HUDEP-2 (cell line): ENCODE measurements around the gene ADORA3.

ENCODE experiments used
- DNase-seq, 76 experiments: peaks; one replicate each; lab custom pipeline; 2025; ENCODE audit not compliant: unreplicated experiment in 76 of 76; lab: John Stamatoyannopoulos, UW

The ADORA3 gene

DNA sequence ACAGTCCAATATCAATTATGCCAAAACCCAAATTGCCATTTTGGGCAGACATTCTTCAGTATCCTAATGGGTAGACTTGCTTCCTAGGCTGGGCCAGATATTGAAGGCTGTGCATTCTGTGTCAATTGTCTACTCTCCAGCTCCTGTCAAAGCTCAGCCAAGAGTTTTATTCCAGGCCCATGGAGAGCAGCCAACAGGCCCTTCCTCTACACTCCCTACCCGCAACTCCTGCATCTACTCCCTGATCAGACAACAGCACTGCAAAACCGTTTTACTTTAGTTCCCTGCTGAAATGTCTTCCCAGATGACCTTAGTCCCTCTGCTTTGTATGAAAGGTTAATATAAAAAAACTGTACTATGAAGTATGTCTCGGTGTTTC lies 6.6 kb upstream of the ADORA3 start:
- peak in 1 of 76 experiments; percentile 11 for DNase-seq

DNA sequence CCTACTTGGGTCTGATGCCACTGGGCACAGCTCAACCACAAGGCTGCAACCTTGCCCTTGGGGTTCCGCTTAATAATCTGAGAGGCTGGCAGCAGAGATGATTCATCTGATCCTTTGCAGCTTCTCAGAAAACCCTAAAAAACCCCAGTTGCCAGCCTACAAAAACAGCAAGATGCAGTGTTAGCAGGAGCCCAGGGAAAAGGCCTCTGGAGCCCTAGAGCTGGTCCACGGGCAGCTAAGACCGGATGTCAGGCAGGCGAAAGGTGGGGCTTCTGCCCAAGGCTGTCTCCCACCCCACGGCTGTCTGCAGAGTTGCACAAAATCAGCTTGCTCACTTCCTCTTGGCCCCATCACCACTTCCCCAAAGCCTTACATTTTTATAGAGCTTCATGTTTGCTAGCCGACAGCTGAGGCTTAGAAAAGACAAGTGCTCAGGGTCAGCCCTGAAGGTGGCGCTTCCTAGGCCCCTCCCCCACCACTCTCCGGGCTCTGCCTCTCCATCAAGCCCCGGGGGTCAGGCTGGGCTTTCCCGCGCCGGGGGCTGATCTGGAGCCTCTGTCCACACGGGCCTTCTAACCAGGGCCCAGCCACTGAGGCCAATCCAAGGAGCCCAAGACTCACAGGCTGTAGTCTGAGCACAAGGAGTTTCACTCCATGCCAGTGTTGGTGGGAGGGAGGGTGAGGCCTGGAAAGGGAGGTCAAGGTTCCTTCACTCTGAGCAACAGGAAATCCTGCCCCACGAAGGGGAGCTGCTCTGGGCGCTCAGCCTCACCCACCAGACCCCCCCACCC lies 4.2 kb upstream of the ADORA3 start:
- peak in 55 of 76 experiments; percentile 19 to 89 (median 54) for DNase-seq

DNA sequence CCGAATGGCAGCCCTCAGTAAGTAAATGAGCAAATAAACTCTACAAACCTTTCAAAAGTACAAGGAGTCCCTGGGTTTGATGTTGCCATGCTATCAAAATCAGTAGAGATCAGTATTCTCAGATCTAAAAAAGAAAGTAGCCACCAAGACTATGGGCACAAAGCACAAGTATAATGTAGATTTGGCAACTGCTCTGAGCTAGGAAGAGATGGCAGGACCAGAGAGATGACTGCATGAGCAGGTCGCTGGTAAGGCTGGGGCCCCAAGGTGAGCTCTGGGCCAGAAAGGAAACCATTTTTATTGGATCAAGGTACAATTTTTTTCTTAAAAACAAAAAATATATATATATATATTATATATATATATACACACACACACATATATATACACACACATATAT lies 3.1 kb upstream of the ADORA3 start:
- no peak for DNase-seq

DNA sequence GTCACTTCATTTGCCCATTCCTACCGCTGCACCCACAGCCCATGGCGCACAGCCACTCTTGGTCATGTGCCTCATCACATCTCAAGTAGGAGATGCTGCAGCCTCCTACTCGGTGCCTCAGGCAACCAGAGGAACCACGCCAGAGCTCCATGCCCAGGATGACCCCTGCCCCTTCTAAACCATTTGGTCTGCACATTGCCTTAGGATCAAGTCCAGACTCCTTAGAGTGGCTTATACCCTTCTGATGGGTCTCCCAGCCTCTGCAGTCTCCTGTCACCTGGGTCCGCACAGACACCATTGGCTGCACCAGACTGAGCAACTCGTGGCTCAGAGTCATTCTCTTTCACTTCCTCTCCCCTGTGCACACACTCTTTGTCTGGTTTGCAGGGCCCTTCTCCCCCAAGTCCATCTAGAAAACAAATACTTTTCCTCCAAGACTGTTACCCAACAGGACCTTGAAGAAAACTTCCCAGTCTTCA lies 2.2 kb upstream of the ADORA3 start:
- no peak for DNase-seq

DNA sequence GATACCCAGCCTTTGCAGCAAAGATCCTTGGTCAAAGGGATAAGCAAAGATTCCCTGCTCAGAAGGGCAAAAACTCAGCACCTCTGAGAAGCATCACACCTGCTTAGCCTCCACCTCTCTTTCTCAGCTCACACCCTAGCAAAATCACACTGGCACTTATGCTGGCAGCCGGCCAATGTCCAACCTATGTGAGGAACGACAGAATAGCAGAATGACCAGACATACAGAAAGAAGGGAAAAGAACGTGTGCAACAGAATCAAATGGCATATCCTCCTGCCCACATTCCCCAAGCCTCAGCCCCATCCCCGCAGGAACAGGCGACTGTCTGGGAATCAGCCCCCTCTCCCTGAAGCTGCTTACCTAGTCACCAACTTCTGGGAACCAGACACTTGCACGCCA lies 664 bp upstream of the ADORA3 start:
- no peak for DNase-seq

DNA sequence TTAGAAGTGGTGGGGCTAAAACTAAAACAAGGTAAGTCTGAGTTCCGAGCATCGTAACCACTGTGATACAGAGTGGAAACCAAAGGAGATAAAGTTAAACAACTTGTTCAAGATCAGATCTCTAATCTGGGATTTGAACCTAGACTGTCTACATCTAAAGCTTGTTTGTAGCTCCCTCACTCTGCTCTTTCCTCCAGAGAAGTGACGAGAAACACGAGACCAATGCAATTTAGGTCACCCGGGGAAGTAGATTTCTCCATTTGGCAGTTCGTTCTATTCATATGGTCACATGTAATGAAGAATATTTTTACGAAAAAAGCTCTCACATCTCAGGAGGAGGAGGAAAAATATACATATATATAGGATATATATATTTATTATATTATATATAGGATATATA lies 1.8 kb downstream of the ADORA3 start:
- DNase-seq, result no peak

DNA sequence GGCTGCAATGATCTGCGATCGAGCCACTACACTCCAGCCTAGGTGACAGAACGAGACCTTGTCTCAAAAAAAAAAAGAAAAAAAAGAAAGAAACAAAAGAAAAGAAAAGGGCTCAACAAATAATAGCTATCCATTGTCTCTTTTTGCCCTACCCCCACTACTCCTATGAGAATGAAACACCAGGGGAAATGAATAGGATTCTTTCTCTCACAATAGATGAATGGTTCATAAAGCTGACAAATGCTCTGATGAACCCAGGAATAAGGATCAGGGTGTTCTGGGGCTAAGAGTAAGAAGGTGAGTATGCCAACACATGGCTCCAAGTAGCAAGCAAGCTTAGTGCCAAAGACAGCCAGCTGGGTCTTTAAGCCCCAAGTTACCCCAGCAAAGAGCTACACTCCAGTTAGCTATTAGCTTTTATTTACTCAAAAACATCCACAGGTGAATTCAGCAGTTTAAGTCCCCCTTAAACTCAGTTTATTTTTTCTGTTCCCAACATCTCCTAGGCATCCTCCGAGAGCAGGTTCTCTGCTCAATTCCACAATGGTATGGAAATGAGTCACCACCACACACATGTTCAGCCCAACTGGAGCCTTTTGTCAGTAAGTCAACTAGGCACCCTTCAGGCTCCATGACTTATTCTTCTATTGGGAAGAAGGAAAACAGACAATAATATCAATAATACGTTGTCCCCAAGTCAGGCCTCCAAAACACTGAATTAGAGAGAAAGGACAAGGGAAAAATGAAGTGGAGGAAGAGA lies 4.2 kb downstream of the ADORA3 start:
- DNase-seq, result no peak

DNA sequence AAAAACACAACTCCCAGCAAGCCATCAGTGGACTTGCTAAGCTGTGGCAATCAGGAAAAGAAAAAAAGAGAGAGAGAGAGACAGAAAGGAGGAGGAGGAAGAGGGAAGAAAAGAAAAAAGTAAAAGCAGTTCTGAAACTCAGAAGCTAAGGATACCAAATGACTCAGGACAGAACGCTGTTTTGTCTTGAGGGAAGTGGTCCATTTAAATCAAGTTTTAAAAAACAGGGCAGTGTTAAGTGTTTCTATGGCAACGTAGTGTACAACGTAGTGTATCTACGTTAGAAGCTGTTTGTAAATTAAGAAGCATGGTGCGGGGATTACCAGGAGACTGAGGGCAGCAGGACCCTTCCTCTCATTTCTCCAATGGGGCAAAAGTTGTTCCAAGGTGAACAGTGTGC lies 5.8 kb downstream of the ADORA3 start:
- no peak for DNase-seq

DNA sequence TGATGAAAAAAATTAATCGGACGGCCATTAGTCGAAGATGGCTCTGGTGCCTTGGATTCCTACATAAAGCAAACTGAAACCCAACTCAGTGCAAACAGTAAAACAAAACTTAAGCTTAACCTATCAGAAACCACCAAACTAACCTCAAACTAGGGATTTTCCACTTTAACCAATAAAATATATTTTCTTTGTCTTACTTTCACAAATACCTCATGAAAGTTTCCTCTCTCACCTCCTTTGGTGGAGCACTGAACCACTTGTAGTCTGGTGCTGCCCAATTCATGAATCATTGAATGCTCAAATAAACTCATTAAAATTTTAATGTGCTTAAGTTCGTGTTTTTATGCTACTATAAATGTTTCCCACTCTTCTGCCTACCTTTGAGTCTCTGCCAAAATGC lies 7.0 kb downstream of the ADORA3 start:
- no peak for DNase-seq

DNA sequence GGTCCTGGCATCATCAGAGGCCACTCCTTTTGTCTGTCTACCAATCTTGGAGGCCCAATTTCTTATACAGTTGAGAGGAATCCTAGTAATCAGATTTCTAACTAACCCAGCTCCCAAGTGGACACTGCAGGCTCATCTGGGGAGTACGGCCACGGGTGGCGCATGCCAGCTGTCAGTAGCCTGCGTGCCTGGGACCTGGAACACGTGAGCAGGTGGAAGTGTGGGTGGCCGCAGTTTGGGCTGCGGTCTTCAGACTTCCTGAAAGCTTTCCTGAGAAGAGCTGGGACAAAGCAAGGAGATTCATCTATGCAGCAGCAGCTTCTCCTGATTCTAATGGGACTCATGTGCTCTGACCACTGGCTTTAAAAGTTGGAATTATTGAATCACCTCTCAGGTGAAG lies 12.4 kb downstream of the ADORA3 start:
- no peak for DNase-seq

DNA sequence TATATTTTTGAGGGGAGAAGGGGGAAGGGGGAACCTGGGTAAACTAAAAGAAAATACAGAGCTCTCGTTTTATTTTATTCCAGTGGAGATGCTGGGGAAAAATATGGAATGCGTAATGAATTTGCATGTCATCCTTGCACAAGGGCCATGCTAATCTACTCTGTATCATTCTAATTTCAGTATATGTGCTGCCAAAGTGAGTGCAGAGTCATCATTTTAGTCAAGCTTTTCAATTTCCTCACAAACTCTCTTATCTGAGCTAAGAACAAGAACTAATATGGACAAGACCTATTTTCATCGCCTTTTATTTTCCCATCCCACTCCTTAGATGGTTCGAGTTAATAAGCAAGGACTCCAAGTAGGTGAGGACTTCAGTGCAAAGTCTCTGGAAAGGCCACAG lies 13.2 kb downstream of the ADORA3 start:
- DNase-seq, result no peak

DNA sequence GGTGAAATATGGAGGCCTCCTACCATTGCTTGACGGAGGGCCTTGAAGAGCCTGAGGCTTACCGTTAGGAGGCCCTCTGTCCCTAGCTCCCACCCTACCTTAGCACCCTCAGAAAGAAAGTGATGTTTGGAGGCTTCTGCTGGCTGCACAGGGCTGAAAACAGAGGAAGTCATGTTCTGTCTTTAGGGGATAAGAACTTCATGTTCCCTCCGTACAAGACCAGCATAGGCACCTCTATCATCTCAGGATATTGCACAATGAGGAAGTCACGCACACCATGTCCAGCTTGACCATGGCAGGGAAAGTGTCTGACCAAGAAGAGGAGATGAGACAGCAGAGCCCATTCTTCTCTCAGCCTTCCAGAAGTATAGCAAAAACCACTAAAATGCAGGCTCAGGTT lies 13.8 kb downstream of the ADORA3 start:
- DNase-seq, result no peak

DNA sequence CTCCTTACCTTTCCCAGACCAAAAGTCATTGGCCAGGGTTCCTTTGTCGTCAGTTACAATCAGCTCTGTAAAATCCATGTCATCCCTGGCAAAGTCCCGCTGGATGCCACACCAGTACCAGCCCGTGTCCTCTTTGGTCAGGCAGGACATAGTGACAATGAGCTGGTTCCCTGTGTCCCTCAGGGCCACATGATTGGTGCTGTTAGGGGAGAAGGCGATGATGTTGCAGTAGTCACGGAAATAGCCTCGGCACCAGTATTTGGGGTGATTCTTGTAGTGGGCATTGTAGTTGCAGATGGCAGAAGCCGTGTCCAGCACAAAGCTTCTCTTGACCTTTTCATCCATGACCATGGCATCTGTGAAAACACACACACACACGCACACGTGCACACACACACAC lies 14.8 kb downstream of the ADORA3 start:
- DNase-seq, result no peak

DNA sequence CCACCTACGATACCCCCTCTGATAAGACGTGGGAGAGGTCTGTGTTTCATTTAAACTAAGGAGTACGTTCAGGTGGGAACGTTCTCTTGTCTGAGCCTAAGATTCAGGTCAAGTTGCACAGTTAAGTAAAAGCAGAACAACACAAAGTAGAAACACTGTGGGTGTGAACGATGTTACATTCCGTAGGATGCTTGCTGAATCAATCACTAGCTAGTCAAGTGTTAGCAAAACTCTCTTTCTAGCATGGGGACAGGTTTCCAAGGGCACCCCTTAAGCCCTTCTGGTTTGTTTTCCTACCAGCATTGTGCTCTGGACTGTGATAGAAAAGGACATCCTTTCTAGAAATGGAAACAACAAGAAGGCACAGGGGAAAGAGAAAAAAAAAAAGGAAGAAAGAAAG lies 16.3 kb downstream of the ADORA3 start:
- no peak for DNase-seq

DNA sequence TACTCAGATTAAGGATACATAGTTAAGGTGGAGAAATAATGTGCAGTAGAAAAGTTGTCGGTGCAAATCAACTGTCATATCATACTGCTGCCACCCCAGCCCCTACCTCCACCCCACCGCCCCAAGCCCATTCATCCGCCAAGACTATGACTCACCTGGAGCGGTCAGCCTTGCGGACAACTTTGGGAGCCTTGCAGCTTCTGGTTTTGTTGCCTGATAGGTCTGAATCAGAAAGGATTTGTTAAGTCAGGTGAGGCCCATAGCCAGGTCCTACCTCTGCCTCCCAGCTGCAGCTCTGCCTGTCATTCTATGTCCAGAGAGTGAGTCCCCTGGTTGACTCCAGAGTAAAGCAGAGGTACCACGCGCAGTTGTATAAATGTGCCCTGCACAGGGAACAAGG lies 17.0 kb downstream of the ADORA3 start:
- DNase-seq, result no peak

DNA sequence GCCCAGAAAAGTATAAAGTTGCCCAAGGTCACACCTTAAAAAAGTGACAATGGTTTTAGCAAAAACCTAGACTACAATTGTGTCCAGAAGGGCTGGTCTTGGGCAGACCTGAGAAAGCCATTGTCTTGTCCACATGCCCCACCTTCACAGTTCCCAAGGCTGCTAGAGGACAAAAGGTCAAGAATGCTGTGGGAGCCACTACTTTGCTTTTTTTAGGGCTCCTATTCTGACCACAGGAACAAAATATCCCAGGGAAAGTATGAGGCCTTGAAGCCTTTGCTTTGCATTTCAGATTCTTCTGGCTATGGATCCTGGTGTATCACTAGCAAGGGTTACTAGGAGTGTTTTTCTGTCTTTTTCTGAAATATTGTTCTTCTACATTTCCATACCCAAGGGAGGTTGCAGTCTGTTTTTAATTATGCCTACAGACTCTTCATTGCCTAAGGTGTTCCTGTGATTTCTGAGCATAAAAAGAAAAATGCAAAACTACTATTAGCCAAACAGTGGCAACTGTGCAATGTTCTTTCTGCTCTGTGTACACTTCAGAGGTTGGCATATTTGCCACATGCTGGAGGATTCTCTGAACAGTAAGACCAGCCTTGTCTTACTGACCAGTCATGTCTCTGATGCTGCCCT lies 18.9 kb downstream of the ADORA3 start:
- DNase-seq, result no peak

DNA sequence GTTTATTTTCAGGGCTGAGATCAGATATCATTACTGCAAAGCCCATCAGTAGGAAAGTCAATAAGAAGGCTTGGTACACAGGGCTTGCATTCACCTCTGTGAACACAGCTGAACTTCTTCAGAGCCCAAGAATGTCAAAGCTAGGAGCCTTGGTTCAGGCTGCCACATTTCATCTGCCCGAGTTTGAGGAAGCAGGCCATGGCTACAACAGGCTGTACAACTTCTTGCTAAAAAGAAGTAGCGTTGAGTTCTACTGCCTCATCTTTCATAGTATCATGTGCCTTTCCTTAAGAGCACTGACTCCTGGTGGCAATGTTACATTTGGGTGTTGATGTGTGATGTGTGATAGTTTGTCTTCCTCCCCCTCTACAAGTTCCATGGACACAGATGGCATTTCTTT lies 19.6 kb downstream of the ADORA3 start:
- DNase-seq, result no peak

DNA sequence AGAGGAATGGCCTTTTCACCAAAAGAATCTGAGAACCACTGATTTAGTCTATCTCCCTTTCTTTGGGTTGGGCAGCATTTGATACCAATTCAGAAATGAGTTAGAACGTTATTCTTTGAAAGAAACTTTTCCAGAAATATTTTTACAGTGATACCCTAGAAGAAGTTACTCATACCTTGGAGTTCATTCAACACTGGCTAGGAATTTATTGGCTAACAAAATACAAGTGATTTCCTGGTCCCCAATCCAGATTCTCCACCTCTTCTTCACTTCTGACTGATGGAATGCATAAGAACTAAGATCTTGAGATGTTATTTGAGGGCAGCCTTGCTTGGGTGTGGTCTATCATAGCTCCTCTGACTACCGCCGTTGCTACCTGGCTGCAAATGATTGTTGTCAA lies 20.3 kb downstream of the ADORA3 start:
- no peak for DNase-seq

DNA sequence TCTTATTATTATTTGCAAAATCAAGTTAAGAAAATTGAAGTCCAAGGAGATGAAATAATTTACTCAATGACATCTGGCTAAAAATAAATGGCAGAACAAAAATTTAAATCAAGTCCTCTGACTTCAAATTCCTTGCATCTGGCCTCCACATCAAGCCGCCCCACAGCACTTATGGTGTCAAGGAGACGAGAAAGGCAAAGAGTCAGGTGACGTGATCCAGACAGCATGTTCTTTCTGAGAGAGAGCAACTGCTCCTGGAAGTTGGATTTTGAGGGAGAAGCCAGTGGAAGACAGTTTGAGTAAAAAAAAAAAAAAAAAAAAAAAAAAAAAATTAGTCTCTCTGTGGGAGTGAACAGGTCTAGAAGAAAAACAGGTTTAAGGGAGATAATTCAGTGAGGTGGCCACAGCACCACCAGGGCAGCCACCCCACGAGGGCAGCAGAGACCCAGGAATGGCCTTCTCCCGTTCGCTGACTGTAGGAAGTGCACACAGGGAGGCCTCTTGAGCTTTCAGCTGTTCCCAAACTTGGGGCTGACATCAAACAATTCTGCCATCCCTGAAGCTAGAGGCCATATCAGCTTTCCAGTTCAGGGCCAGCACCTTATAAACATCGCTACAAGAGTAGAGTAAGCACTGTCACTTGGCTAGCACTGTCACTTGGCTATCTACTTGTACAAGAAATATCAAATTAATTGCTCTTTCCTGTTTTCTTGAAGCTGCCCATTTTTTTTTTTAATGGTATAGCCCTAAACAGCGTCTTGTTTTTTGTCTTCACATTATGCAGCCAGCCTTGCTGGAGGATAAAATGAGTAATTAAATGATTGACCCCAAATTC lies 21.8 kb downstream of the ADORA3 start:
- DNase-seq, result peak in 64 of 76 experiments; percentile 7 to 76 (median 51)

DNA sequence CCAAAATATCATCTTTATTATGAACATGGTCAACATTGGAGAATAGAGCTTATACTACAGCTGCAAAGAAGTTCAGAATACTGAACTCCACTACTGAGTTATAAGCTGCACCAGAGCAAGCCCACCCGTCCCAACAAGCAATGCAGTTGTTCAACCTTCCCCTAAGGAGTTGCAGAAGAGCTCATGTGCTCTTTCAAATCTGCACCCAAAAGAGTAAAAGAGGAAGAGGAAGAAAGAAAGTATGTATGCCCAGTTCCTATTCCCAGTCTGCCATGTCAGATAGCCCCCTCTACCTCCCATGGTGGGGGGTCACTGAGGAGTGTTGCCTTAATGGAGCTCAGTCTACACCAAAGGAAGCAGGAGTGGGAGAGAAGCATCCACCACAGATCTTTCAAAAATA lies 22.8 kb downstream of the ADORA3 start:
- DNase-seq, result no peak
